HG03045 (cell line): ENCODE measurements around the gene CD109.
A peak's percentile ranks its signal among the peaks of the same experiment; 100 is the strongest.
"Not testable (repeated sequence)": the region's sequence is repeated elsewhere in the genome, so short reads cannot be mapped to it uniquely, and the experiment has no call there.

Experiments
- ATAC-seq: cut with Tn5 transposase; IDR thresholded peaks from one replicate; pipeline ENCODE4 v1.9.1; 2021; ENCODE audit warnings: mild to moderate bottlenecking, moderate library complexity; ENCODE audit not compliant: unreplicated experiment

Gene CD109

GRCh38 chr6:73695619-73696421, at the start of gene CD109:
TSS of gene CD109 (plus strand) at chr6:73696203. CDS start at chr6:73696216, 13 bp downstream.
- ATAC-seq = peak; percentile 59

- ATAC-seq = no peak
Measured at GRCh38 chr6:73648166-73648565, 47.8 kb upstream of the CD109 start.

GRCh38 chr6:73649783-73650182, 46.2 kb upstream of the CD109 start:
- no peak for ATAC-seq

GRCh38 chr6:73652637-73653570, 43.1 kb upstream of the CD109 start:
- peak; percentile 48 for ATAC-seq

- peak; percentile 90 for ATAC-seq
Measured at GRCh38 chr6:73653571-73654424, 42.2 kb upstream of the CD109 start, which contains the start of gene SLC17A5. TSS of gene SLC17A5 (minus strand) at chr6:73653992. CDS start at chr6:73653886, 106 bp downstream.

- ATAC-seq = no peak
Measured at GRCh38 chr6:73655341-73655917, 40.6 kb upstream of the CD109 start.

- ATAC-seq = no peak
Measured at GRCh38 chr6:73656531-73657145, 39.4 kb upstream of the CD109 start.

GRCh38 chr6:73657201-73657600, 38.8 kb upstream of the CD109 start:
- ATAC-seq = no peak

- no peak for ATAC-seq
Measured at GRCh38 chr6:73664701-73665100, 31.3 kb upstream of the CD109 start.

GRCh38 chr6:73665686-73666319, 30.2 kb upstream of the CD109 start:
- no peak for ATAC-seq

- ATAC-seq = no peak
Measured at GRCh38 chr6:73666393-73666792, 29.6 kb upstream of the CD109 start.

- ATAC-seq = no peak
Measured at GRCh38 chr6:73667798-73668197, 28.2 kb upstream of the CD109 start.

- ATAC-seq = no peak
Measured at GRCh38 chr6:73669005-73669404, 27.0 kb upstream of the CD109 start.

GRCh38 chr6:73671911-73672685, 23.9 kb upstream of the CD109 start:
- ATAC-seq = no peak

- ATAC-seq = peak; percentile 93
Measured at GRCh38 chr6:73675466-73676098, 20.4 kb upstream of the CD109 start.

GRCh38 chr6:73679009-73679408, 17.0 kb upstream of the CD109 start:
- ATAC-seq = no peak

GRCh38 chr6:73679846-73680245, 16.2 kb upstream of the CD109 start:
- not testable (repeated sequence) for ATAC-seq

- ATAC-seq = no peak
Measured at GRCh38 chr6:73680289-73680918, 15.6 kb upstream of the CD109 start.
